Measurements from ENCODE around the gene CALHM4.

DNA sequence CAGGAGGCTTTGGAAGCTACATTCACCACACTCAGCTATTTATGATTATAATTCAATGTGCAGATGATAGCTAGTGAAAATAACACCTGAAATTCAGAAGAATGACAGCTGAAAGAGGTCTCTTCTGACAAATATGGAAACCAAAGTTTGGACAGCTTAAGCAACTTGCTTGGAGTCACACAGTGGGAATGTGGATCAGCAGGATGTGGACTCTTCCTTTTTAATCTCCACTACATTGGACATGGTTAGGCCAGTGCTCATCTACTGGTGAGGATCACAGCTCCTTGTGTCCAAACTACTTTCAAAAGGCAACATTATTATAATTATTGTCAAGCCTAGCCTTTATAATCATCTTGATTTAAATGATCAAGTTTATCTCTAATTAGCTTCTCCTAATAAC is 18.4 kb upstream of the CALHM4 start:
- TF ChIP-seq, protein P1, sequence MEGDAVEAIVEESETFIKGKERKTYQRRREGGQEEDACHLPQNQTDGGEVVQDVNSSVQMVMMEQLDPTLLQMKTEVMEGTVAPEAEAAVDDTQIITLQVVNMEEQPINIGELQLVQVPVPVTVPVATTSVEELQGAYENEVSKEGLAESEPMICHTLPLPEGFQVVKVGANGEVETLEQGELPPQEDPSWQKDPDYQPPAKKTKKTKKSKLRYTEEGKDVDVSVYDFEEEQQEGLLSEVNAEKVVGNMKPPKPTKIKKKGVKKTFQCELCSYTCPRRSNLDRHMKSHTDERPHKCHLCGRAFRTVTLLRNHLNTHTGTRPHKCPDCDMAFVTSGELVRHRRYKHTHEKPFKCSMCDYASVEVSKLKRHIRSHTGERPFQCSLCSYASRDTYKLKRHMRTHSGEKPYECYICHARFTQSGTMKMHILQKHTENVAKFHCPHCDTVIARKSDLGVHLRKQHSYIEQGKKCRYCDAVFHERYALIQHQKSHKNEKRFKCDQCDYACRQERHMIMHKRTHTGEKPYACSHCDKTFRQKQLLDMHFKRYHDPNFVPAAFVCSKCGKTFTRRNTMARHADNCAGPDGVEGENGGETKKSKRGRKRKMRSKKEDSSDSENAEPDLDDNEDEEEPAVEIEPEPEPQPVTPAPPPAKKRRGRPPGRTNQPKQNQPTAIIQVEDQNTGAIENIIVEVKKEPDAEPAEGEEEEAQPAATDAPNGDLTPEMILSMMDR (IDR thresholded peaks at IDR 0.05; ENCODE audit: insufficient read depth, low read length): no peak
- TF ChIP-seq, protein P2, sequence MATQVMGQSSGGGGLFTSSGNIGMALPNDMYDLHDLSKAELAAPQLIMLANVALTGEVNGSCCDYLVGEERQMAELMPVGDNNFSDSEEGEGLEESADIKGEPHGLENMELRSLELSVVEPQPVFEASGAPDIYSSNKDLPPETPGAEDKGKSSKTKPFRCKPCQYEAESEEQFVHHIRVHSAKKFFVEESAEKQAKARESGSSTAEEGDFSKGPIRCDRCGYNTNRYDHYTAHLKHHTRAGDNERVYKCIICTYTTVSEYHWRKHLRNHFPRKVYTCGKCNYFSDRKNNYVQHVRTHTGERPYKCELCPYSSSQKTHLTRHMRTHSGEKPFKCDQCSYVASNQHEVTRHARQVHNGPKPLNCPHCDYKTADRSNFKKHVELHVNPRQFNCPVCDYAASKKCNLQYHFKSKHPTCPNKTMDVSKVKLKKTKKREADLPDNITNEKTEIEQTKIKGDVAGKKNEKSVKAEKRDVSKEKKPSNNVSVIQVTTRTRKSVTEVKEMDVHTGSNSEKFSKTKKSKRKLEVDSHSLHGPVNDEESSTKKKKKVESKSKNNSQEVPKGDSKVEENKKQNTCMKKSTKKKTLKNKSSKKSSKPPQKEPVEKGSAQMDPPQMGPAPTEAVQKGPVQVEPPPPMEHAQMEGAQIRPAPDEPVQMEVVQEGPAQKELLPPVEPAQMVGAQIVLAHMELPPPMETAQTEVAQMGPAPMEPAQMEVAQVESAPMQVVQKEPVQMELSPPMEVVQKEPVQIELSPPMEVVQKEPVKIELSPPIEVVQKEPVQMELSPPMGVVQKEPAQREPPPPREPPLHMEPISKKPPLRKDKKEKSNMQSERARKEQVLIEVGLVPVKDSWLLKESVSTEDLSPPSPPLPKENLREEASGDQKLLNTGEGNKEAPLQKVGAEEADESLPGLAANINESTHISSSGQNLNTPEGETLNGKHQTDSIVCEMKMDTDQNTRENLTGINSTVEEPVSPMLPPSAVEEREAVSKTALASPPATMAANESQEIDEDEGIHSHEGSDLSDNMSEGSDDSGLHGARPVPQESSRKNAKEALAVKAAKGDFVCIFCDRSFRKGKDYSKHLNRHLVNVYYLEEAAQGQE (IDR thresholded peaks at IDR 0.05; ENCODE audit: insufficient replicate concordance, low read depth): no peak
